Measurements from ENCODE around the gene WDR47. TPM values are rescaled to one million over a fixed set of nuclear protein-coding genes. Genes with fewer than 3 reads are reported as not detected.

Gene WDR47
- total and polyA plus RNA-seq, 10 of the 15 experiments (the other 5 are each of a cell fraction or from before 2014, with no cell fraction given), result 2.4 to 9.7 (median 5.9) TPM

DNA sequence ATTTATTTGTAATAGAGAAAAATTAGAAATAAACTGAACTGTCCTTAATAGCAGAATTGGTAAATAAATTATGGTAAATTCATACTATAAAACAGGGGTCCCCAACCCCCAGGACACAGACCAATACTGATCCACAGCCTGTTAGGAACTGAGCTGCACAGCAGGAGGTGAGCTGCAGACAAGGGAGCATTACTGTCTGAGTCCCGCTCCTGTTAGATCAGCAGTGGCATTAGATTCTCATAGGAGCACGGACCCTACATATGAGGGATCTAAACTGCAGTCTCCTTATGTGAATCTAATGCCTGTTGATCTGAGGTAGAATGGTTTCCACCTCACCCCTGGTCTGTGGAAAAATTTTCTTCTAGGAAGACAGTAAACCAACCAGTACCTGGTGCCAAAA lies 7.5 kb downstream of the WDR47 start:
- no peak overlapping the region for H3K4me2 ChIP-seq (ENCODE audit: control insufficient read depth, insufficient read depth)
- ChIA-PET RAD21 (ENCODE audit: unreplicated experiment) (no interaction called here), SMC1A (ENCODE audit: uncharacterized antibody, unreplicated experiment) (interaction anchor here (0.8 kb wide), 1 partner anchor 58 kb away, joined by 3 read pairs; no protein-coding TSS in a partner anchor), POLR2A (no interaction called here), CTCF (interaction anchor here (1.0 kb wide), 1 partner anchor 27 kb away, joined by 3 read pairs; no protein-coding TSS in a partner anchor)
- 100% methylated on average over 2 of the region's 2 CpGs for WGBS (ENCODE audit: insufficient coverage, insufficient replicate concordance, low lambda C conversion rate, missing lambda C conversion rate)
- no peaks in the 10 kb centered on the region for H4K20me1 ChIP-seq (ENCODE audit: control insufficient read depth, insufficient read depth)
- no peak overlapping the region for H2AFZ ChIP-seq (ENCODE audit: control insufficient read depth, low read depth, low read length)
- H3K27me3 ChIP-seq (replicated peaks in 1 of 2; ENCODE audit: control insufficient read depth in 2 of 2, insufficient read depth in 2 of 2, low read length in 1 of 2), result no peaks in the 10 kb centered on the region
- intact Hi-C loops (cut with micrococcal nuclease; ENCODE audit: unreplicated experiment), result no loop called here
- H3K79me2 ChIP-seq (ENCODE audit: control insufficient read depth, insufficient read depth, low read length), result peaks cover 2% of the 10 kb centered on the region
- H3K36me3 ChIP-seq (ENCODE audit: control insufficient read depth in 2 of 2, insufficient read depth in 2 of 2, low read length in 1 of 2), result no peaks in the 10 kb centered on the region
- in situ Hi-C loops (cut with MboI), result no loop called here
- H3K4me3 ChIP-seq, result no peak overlapping the region
- BruUV-seq (replicated peaks), result no TSS peak
- DNase-seq (ENCODE audit: low read depth, low spot score) (no peak), ATAC-seq (no peak), FAIRE-seq (no peak)
- no peak overlapping the region for H3K27ac ChIP-seq (ENCODE audit: control insufficient read depth, insufficient read depth)
- no peaks in the 10 kb centered on the region for H3K9me3 ChIP-seq (replicated peaks; ENCODE audit: control insufficient read depth, insufficient read depth, low read length)
- no peak overlapping the region for H3K9ac ChIP-seq (ENCODE audit: control insufficient read depth, insufficient read depth, low read length)
- no peaks in the 10 kb centered on the region for H3K4me1 ChIP-seq (ENCODE audit: control insufficient read depth, insufficient read depth, low read length)
- TF ChIP-seq CBFB (IDR thresholded peaks at IDR 0.05; ENCODE audit: low read depth), result no peak
- no peak for TF ChIP-seq HDAC2 (IDR thresholded peaks at IDR 0.05)
- TF ChIP-seq, protein P1, sequence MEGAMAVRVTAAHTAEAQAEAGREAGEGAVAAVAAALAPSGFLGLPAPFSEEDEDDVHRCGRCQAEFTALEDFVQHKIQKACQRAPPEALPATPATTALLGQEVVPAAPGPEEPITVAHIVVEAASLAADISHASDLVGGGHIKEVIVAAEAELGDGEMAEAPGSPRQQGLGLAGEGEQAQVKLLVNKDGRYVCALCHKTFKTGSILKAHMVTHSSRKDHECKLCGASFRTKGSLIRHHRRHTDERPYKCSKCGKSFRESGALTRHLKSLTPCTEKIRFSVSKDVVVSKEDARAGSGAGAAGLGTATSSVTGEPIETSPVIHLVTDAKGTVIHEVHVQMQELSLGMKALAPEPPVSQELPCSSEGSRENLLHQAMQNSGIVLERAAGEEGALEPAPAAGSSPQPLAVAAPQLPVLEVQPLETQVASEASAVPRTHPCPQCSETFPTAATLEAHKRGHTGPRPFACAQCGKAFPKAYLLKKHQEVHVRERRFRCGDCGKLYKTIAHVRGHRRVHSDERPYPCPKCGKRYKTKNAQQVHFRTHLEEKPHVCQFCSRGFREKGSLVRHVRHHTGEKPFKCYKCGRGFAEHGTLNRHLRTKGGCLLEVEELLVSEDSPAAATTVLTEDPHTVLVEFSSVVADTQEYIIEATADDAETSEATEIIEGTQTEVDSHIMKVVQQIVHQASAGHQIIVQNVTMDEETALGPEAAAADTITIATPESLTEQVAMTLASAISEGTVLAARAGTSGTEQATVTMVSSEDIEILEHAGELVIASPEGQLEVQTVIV (IDR thresholded peaks at IDR 0.05; ENCODE audit: borderline replicate concordance, partially characterized antibody), result no peak
- no peak for TF ChIP-seq SMC3 (IDR thresholded peaks at IDR 0.05; ENCODE audit: borderline replicate concordance, low read length)
- no peak for TF ChIP-seq EED (IDR thresholded peaks at IDR 0.05; ENCODE audit: low read depth)
- TF ChIP-seq RUNX3 (IDR thresholded peaks at IDR 0.05; ENCODE audit: low read length), result no peak
- TF ChIP-seq, protein P2, sequence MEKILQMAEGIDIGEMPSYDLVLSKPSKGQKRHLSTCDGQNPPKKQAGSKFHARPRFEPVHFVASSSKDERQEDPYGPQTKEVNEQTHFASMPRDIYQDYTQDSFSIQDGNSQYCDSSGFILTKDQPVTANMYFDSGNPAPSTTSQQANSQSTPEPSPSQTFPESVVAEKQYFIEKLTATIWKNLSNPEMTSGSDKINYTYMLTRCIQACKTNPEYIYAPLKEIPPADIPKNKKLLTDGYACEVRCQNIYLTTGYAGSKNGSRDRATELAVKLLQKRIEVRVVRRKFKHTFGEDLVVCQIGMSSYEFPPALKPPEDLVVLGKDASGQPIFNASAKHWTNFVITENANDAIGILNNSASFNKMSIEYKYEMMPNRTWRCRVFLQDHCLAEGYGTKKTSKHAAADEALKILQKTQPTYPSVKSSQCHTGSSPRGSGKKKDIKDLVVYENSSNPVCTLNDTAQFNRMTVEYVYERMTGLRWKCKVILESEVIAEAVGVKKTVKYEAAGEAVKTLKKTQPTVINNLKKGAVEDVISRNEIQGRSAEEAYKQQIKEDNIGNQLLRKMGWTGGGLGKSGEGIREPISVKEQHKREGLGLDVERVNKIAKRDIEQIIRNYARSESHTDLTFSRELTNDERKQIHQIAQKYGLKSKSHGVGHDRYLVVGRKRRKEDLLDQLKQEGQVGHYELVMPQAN (conservative IDR thresholded peaks at IDR 0.05), result no peak
- TF ChIP-seq, protein P3, sequence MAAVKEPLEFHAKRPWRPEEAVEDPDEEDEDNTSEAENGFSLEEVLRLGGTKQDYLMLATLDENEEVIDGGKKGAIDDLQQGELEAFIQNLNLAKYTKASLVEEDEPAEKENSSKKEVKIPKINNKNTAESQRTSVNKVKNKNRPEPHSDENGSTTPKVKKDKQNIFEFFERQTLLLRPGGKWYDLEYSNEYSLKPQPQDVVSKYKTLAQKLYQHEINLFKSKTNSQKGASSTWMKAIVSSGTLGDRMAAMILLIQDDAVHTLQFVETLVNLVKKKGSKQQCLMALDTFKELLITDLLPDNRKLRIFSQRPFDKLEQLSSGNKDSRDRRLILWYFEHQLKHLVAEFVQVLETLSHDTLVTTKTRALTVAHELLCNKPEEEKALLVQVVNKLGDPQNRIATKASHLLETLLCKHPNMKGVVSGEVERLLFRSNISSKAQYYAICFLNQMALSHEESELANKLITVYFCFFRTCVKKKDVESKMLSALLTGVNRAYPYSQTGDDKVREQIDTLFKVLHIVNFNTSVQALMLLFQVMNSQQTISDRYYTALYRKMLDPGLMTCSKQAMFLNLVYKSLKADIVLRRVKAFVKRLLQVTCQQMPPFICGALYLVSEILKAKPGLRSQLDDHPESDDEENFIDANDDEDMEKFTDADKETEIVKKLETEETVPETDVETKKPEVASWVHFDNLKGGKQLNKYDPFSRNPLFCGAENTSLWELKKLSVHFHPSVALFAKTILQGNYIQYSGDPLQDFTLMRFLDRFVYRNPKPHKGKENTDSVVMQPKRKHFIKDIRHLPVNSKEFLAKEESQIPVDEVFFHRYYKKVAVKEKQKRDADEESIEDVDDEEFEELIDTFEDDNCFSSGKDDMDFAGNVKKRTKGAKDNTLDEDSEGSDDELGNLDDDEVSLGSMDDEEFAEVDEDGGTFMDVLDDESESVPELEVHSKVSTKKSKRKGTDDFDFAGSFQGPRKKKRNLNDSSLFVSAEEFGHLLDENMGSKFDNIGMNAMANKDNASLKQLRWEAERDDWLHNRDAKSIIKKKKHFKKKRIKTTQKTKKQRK (IDR thresholded peaks at IDR 0.05; ENCODE audit: low read depth, low read length), result no peak
- TF ChIP-seq BMI1 (IDR thresholded peaks at IDR 0.05; ENCODE audit: borderline replicate concordance), result no peak
- no peak for TF ChIP-seq NFYB (IDR thresholded peaks at IDR 0.05; ENCODE audit: insufficient read depth, low read depth, low read length)
- no peak for TF ChIP-seq STAT1 (conservative IDR thresholded peaks at IDR 0.05)
- no peak for TF ChIP-seq NFYA (IDR thresholded peaks at IDR 0.05; ENCODE audit: borderline replicate concordance, low read depth, low read length)
- no peak for TF ChIP-seq SPI1 (IDR thresholded peaks at IDR 0.05; ENCODE audit: borderline replicate concordance, insufficient read depth, low read depth, low read length)
- no peak for TF ChIP-seq STAT3 (IDR thresholded peaks at IDR 0.05; ENCODE audit: low read depth, low read length)
- no peak for TF ChIP-seq NBN (IDR thresholded peaks at IDR 0.05)
- TF ChIP-seq, protein P4, sequence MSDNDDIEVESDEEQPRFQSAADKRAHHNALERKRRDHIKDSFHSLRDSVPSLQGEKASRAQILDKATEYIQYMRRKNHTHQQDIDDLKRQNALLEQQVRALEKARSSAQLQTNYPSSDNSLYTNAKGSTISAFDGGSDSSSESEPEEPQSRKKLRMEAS (IDR thresholded peaks at IDR 0.05; ENCODE audit: low read depth, low read length), result no peak
- no peak for TF ChIP-seq CHD1 (IDR thresholded peaks at IDR 0.05; ENCODE audit: low read depth, low read length)
